GM12892 (cell line): ENCODE measurements around the gene PODN.

ENCODE experiments used
- POLR2A ChIP-seq: IDR thresholded peaks from 2 replicates; pipeline ENCODE4 v1.6.1; 2011; ENCODE audit warnings: low read depth, low read length, control low read depth
- POLR2AphosphoS5 ChIP-seq: IDR thresholded peaks from 2 replicates; pipeline ENCODE4 v1.6.1; 2011; ENCODE audit warnings: low read depth, low read length, control low read depth

GRCh38 chr1:53132176-53132575 lies 70.2 kb downstream of the PODN start:
- no peak for TF ChIP-seq POLR2A
- no peak for TF ChIP-seq POLR2AphosphoS5
